Glutamatergic neuron (in vitro differentiated cells): ENCODE results near the gene HBM. TPM values are rescaled to one million over a fixed set of nuclear protein-coding genes. Genes with fewer than 3 reads are reported as not detected.

Experiments used
- DNase-seq: peaks from one replicate; pipeline ENCODE4 v3.0.0; 2022
- H3K27ac Mint-ChIP-seq: one replicate; pipeline ENCODE4 v1.8.0; 2020; ENCODE audit warnings: mild to moderate bottlenecking, mixed read lengths, inconsistent platforms; ENCODE audit not compliant: unreplicated experiment
- H3K27me3 Mint-ChIP-seq: one replicate; pipeline ENCODE4 v1.8.0; 2020; ENCODE audit warnings: mild to moderate bottlenecking, moderate library complexity, mixed read lengths, inconsistent platforms; ENCODE audit not compliant: unreplicated experiment
- H3K36me3 Mint-ChIP-seq: one replicate; pipeline ENCODE4 v1.8.0; 2020; ENCODE audit warnings: mild to moderate bottlenecking, mixed read lengths, inconsistent platforms; ENCODE audit not compliant: unreplicated experiment
- H3K4me1 Mint-ChIP-seq: one replicate; pipeline ENCODE4 v1.8.0; 2020; ENCODE audit warnings: mild to moderate bottlenecking, low read depth, mixed read lengths, inconsistent platforms; ENCODE audit not compliant: unreplicated experiment
- H3K4me3 Mint-ChIP-seq: one replicate; pipeline ENCODE4 v1.8.0; 2020; ENCODE audit warnings: mild to moderate bottlenecking, mixed read lengths, inconsistent platforms; ENCODE audit not compliant: unreplicated experiment
- H3K9me3 Mint-ChIP-seq: one replicate; pipeline ENCODE4 v1.8.0; 2020; ENCODE audit warnings: mild to moderate bottlenecking, moderate library complexity, mixed read lengths, inconsistent platforms; ENCODE audit not compliant: unreplicated experiment
- total RNA-seq: library from RNA; stranded (reverse); fragmentation: NEBNext Ultra II Directional; extraction: Animal tissue kit (Norgen Biotek cat#: 25700); gene quantifications from one replicate; pipeline ENCODE4 v1.2.1, GENCODE V29; 2021; ENCODE audit not compliant: unreplicated experiment
- TF ChIP-seq, protein P1 (sequence below): fragments of 200-600 bp; sonication (generic); IDR thresholded peaks from one replicate; pipeline ENCODE4 v1.5.0; 2021; ENCODE audit not compliant: partially characterized antibody, unreplicated experiment

Gene HBM
- total RNA-seq, 1 donor from 2014 or later: not detected

- TF ChIP-seq, protein P1, sequence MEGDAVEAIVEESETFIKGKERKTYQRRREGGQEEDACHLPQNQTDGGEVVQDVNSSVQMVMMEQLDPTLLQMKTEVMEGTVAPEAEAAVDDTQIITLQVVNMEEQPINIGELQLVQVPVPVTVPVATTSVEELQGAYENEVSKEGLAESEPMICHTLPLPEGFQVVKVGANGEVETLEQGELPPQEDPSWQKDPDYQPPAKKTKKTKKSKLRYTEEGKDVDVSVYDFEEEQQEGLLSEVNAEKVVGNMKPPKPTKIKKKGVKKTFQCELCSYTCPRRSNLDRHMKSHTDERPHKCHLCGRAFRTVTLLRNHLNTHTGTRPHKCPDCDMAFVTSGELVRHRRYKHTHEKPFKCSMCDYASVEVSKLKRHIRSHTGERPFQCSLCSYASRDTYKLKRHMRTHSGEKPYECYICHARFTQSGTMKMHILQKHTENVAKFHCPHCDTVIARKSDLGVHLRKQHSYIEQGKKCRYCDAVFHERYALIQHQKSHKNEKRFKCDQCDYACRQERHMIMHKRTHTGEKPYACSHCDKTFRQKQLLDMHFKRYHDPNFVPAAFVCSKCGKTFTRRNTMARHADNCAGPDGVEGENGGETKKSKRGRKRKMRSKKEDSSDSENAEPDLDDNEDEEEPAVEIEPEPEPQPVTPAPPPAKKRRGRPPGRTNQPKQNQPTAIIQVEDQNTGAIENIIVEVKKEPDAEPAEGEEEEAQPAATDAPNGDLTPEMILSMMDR: no peak
- Mint-ChIP-seq H3K27ac (peak overlapping the region; percentile 60), H3K9me3 (peaks cover 2% of the 10 kb centered on the region), H3K4me3 (peak overlapping the region; percentile 82), H3K36me3 (no peaks in the 10 kb centered on the region), H3K4me1 (no peaks in the 10 kb centered on the region), H3K27me3 (peaks cover 3% of the 10 kb centered on the region)
- peak; percentile 70 for DNase-seq
These were observed 27.7 kb upstream of the HBM start for GRCh38 chr16:138049-138417.

GRCh38 chr16:140175-140857, 25.5 kb upstream of the HBM start:
- peaks cover 5% of the 10 kb centered on the region for H3K27me3 Mint-ChIP-seq
- H3K27ac Mint-ChIP-seq: no peak overlapping the region
- DNase-seq: no peak
- H3K4me3 Mint-ChIP-seq: no peak overlapping the region
- H3K36me3 Mint-ChIP-seq: no peaks in the 10 kb centered on the region
- TF ChIP-seq, protein P1: no peak
- no peaks in the 10 kb centered on the region for H3K4me1 Mint-ChIP-seq
- H3K9me3 Mint-ChIP-seq: peaks cover 2% of the 10 kb centered on the region

- Mint-ChIP-seq H3K4me3 (no peak overlapping the region), H3K36me3 (no peaks in the 10 kb centered on the region), H3K4me1 (no peaks in the 10 kb centered on the region), H3K27ac (no peak overlapping the region), H3K27me3 (peaks cover 7% of the 10 kb centered on the region), H3K9me3 (peaks cover 2% of the 10 kb centered on the region)
- TF ChIP-seq, protein P1: no peak
- no peak for DNase-seq
These were observed 23.3 kb upstream of the HBM start for GRCh38 chr16:142405-142967.

- DNase-seq: no peak
- Mint-ChIP-seq H3K4me1 (no peaks in the 10 kb centered on the region), H3K36me3 (no peaks in the 10 kb centered on the region), H3K9me3 (peaks cover 2% of the 10 kb centered on the region), H3K27me3 (peaks cover 7% of the 10 kb centered on the region), H3K4me3 (no peak overlapping the region), H3K27ac (no peak overlapping the region)
- TF ChIP-seq, protein P1: no peak
These were observed 22.7 kb upstream of the HBM start for GRCh38 chr16:143047-143446.

DNA sequence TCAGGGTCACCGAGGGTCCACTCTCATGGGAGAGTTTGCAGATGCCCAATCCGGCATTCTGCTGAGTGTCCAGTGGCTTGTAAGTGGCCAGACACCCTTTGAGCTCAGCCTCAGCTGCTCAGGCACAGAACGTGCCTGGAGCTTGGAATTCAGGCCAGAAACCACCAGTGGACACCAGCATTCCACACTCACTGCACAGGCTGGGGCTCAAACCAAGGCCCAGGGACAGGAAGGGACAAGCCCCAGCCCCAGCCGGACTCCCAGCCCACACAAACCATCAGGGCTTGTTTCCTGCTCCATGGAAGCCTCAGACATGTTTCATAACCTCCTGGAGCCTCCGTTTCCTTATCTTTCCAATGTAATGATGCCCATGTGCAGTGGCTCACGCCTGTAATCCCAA, 22.3 kb upstream of the HBM start:
- TF ChIP-seq, protein P1: no peak
- Mint-ChIP-seq H3K4me1 (no peaks in the 10 kb centered on the region), H3K9me3 (peaks cover 2% of the 10 kb centered on the region), H3K27me3 (peaks cover 7% of the 10 kb centered on the region), H3K36me3 (no peaks in the 10 kb centered on the region), H3K4me3 (no peak overlapping the region), H3K27ac (no peak overlapping the region)
- no peak for DNase-seq
